ENCODE data around the gene SPOCK3.

DNA sequence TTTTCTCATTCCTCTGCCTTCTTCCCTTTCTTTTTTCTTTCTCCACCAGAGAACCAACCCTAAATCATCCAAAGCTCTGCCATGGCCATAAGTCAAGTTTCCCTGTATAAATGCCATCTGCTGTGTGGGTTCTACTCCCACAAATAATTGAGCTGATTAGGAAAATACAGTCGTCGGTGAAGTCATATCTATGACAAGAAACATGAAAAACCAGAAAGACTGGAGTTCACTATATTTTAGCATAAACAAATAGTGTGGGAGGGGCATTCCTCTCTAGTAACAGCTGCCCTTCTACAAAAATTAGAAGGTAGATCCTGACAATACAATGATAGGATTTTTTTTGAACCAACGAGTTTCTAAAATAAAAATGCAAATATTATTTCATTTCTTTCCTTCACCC, 48.8 kb downstream of the SPOCK3 start:
- TF ChIP-seq, protein P1, sequence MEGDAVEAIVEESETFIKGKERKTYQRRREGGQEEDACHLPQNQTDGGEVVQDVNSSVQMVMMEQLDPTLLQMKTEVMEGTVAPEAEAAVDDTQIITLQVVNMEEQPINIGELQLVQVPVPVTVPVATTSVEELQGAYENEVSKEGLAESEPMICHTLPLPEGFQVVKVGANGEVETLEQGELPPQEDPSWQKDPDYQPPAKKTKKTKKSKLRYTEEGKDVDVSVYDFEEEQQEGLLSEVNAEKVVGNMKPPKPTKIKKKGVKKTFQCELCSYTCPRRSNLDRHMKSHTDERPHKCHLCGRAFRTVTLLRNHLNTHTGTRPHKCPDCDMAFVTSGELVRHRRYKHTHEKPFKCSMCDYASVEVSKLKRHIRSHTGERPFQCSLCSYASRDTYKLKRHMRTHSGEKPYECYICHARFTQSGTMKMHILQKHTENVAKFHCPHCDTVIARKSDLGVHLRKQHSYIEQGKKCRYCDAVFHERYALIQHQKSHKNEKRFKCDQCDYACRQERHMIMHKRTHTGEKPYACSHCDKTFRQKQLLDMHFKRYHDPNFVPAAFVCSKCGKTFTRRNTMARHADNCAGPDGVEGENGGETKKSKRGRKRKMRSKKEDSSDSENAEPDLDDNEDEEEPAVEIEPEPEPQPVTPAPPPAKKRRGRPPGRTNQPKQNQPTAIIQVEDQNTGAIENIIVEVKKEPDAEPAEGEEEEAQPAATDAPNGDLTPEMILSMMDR (IDR thresholded peaks at IDR 0.05): no peak
- TF ChIP-seq POLR2A (IDR thresholded peaks at IDR 0.05): no peak

All from right lobe of liver (tissue), 4 donors.